Esophagus muscularis mucosa (tissue), 4 donors: ENCODE data around the gene ASXL1. TPM values are rescaled to one million over a fixed set of nuclear protein-coding genes. Genes with fewer than 3 reads are reported as not detected.

Experiments
- DNase-seq: peaks from one replicate; pipeline ENCODE4 v3.0.0-alpha.2; 2017; ENCODE audit errors: extremely low spot score
- H3K27ac ChIP-seq, 4 donors: fragments of 200-600 bp; sonication (generic); replicated peaks in 1 of 4; 1 replicate in 3 of 4; 2 replicates in 1 of 4; pipeline ENCODE4 v1.5.1; 2016 to 2019; ENCODE audit warnings: mild to moderate bottlenecking in 1 of 4
- H3K27me3 ChIP-seq, 4 donors: fragments of 200-600 bp; sonication (generic); one replicate each; pipeline versions ENCODE4 v1.5.1 to v1.6.0; 2016 to 2019
- H3K36me3 ChIP-seq, 4 donors: fragments of 200-600 bp; sonication (generic); one replicate each; pipeline ENCODE4 v1.5.1; 2016 to 2019
- H3K4me1 ChIP-seq, 4 donors: fragments of 200-600 bp; sonication (generic); one replicate each; pipeline ENCODE4 v1.5.1; 2016 to 2019
- H3K4me3 ChIP-seq, 4 donors: fragments of 200-600 bp; sonication (generic); 1 replicate in 2 of 4; 2 replicates in 2 of 4; pipeline ENCODE4 v1.5.1; 2016 to 2019; ENCODE audit warnings: mild to moderate bottlenecking in 4 of 4, moderate library complexity in 1 of 4
- H3K9me3 ChIP-seq, 4 donors: fragments of 200-600 bp; sonication (generic); 1 replicate in 3 of 4; 2 replicates in 1 of 4; pipeline ENCODE4 v1.5.1; 2016 to 2019
- EP300 ChIP-seq: sonication (generic); formaldehyde crosslinking; IDR thresholded peaks from one replicate; pipeline ENCODE4 v1.6.1; 2017; ENCODE audit warnings: antibody characterized with exemption
- POLR2A ChIP-seq: fragments of 450-650 bp; IDR thresholded peaks from one replicate; pipeline ENCODE4 v1.6.1; 2017; ENCODE audit warnings: antibody characterized with exemption, moderate library complexity, mild to moderate bottlenecking, low read depth
- POLR2AphosphoS5 ChIP-seq, 2 donors: sonication (generic); formaldehyde crosslinking; IDR thresholded peaks; one replicate each; pipeline ENCODE4 v1.6.1; 2017; ENCODE audit warnings: antibody characterized with exemption in 2 of 2
- WGBS: methylation state at CpG from one replicate; pipeline ENCODE4 v1.1.5; 2018; 5-methylcytosine and 5-hydroxymethylcytosine counted together
- intact Hi-C: fragments of 100-400 bp; cut with DNase I; formaldehyde crosslinking; loops from one replicate; pipeline ENCODE4 v1.15.1; 2023
- total RNA-seq, 4 donors: library from RNA; depleted of rRNA; stranded (reverse); fragments of >200 nt; gene quantifications; one replicate each; pipeline versions ENCODE4 v1.1.0 to v1.2.1, GENCODE V29; 2016
- TF ChIP-seq, protein P1 (sequence below), 3 experiments: fragments of 200-600 bp in 2 of 3; fragments of 450-650 bp in 1 of 3; sonication (generic) in 2 of 3; IDR thresholded peaks; one replicate each; pipeline ENCODE4 v1.5.1; 2017 to 2019; ENCODE audit warnings: antibody characterized with exemption in 3 of 3, mild to moderate bottlenecking in 2 of 3, moderate library complexity in 1 of 3

The ASXL1 gene
- total RNA-seq, 4 donors from 2014 or later: 56.5 to 66.7 (median 61.8) TPM

DNA sequence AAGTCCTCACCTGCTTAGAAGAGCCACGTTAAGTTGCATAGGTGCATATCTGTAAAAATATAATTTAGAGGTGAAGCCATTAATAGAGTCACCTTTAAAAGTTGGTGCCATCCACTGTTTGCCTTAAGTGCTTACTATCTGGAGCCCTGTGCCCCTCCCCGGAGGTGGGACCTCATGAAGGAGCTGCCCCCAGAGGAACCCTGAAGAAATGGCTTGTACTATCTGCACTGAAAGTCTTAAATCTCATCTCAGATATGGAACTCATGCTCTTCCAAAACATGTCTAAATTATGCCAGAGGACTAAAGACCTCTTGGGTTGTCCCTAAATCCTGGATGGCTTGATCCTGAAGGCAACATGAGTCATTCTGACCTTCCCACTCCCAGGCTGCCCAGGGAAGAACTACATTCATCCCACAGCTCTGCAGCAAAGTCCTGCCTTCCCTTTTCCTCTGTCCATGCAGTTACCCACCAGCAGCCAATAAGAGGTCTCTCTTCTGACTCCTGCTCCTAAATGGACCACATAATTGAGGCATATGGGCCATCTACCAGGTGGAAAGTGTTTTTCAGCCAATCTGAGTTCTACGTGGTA is 85.3 kb downstream of the ASXL1 start:
- 89% methylated on average over 3 of the region's 3 CpGs for WGBS
- Histone ChIP-seq H3K27me3 (no peaks in the 10 kb centered on the region), H3K36me3 (peaks cover 3 to 75% (median 55%) of the 10 kb centered on the region in 4 donors), H3K4me3 (no peak overlapping the region), H3K4me1 (peaks cover 13 to 36% (median 24%) of the 10 kb centered on the region in 4 donors), H3K9me3 (no peaks in the 10 kb centered on the region), H3K27ac (no peak overlapping the region)
- TF ChIP-seq EP300 (no peak), POLR2A (no peak), POLR2AphosphoS5 (IDR thresholded peaks at IDR 0.05) (no peak)
- TF ChIP-seq, protein P1, sequence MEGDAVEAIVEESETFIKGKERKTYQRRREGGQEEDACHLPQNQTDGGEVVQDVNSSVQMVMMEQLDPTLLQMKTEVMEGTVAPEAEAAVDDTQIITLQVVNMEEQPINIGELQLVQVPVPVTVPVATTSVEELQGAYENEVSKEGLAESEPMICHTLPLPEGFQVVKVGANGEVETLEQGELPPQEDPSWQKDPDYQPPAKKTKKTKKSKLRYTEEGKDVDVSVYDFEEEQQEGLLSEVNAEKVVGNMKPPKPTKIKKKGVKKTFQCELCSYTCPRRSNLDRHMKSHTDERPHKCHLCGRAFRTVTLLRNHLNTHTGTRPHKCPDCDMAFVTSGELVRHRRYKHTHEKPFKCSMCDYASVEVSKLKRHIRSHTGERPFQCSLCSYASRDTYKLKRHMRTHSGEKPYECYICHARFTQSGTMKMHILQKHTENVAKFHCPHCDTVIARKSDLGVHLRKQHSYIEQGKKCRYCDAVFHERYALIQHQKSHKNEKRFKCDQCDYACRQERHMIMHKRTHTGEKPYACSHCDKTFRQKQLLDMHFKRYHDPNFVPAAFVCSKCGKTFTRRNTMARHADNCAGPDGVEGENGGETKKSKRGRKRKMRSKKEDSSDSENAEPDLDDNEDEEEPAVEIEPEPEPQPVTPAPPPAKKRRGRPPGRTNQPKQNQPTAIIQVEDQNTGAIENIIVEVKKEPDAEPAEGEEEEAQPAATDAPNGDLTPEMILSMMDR (IDR thresholded peaks at IDR 0.05): no peak
- DNase-seq: no peak
- intact Hi-C loops: no loop called here

DNA sequence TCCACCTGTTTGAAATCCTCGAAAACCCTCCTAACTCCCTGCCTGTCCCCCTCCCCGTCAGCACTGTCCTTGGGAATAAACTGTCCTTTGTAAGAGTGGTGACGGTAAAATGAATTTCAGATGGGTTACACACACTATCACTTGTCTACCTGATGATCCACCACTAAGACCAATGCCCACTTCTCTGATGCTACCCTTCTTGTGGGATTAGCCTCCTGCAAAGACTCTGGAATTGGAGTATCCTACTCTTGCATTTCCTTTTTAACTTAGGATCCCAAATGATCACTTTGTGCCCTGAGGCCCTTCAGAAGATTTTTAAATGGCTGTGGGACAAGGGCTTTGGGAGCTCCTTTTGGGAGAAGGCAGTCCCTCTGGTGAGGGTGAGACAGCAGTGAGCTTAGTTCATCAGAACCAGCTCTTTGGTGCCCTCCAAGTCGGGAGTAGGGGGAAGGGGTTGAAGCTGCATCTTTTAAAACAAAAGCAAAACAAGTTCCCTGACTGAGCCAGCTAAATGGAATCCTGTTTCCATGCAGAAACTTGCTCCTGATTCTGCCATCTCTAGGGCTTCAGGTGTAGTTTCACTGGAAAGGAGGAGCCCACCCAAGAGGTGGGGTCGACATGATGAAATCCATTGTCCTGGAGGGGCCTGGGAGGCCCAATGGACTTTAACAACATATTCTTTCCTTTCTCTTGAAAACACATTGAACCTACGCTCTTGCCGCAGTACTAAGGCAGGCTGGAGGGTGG is 86.5 kb downstream of the ASXL1 start:
- Histone ChIP-seq H3K4me3 (no peak overlapping the region), H3K9me3 (no peaks in the 10 kb centered on the region), H3K27ac (no peak overlapping the region), H3K4me1 (peaks cover 13 to 48% (median 36%) of the 10 kb centered on the region in 4 donors), H3K36me3 (peaks cover 0 to 74% (median 50%) of the 10 kb centered on the region in 4 donors), H3K27me3 (no peaks in the 10 kb centered on the region)
- DNase-seq: no peak
- TF ChIP-seq, protein P1 (IDR thresholded peaks at IDR 0.05): no peak
- intact Hi-C loops: no loop called here
- 87% methylated on average over 7 of the region's 7 CpGs for WGBS

DNA sequence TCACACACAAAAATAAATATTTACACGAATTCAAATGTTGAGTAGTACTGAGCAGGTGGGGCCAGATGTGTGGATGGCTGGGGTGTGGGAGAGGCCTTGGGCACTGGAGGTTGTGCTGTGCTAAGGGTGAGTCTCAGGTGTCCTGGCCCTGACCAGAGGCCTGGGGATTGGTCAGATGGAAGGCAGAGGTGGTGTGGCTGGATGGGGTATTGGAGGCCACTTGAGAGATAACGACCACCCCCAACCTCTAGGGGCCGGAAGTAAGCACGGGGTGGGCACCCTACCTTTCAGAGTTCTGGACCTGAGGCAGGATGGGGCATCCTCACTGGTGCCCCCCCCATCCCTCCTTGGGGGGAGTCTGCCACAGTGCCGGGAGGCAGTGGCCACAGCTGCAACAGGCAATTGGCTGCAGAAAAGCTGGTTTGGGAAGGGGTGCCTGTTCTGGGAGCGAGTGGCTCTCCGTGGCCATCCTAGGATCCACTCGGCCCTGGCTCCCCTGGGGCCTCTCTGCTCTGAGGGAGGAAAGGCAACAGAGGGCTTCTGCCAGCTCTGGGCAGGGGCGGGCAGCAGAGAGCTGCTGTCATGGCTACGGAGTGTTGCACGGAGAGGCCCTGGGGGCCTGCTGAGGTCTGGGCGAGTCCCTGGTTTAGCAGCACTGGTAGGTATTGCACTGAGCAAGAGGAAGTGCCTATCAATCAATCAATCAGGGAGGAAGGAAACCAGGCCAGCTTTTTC is 87.6 kb downstream of the ASXL1 start:
- no peak overlapping the region for H3K27ac ChIP-seq
- H3K9me3 ChIP-seq: no peaks in the 10 kb centered on the region
- DNase-seq: no peak
- H3K27me3 ChIP-seq: no peaks in the 10 kb centered on the region
- intact Hi-C loops: no loop called here
- TF ChIP-seq EP300 (no peak), POLR2A (no peak), POLR2AphosphoS5 (IDR thresholded peaks at IDR 0.05) (no peak)
- TF ChIP-seq, protein P1 (IDR thresholded peaks at IDR 0.05): no peak
- peaks cover 0 to 75% (median 51%) of the 10 kb centered on the region in 4 donors for H3K36me3 ChIP-seq
- 74% methylated on average over 4 of the region's 12 CpGs for WGBS
- H3K4me1 ChIP-seq: peaks cover 13 to 58% (median 47%) of the 10 kb centered on the region in 4 donors
- H3K4me3 ChIP-seq: no peak overlapping the region

DNA sequence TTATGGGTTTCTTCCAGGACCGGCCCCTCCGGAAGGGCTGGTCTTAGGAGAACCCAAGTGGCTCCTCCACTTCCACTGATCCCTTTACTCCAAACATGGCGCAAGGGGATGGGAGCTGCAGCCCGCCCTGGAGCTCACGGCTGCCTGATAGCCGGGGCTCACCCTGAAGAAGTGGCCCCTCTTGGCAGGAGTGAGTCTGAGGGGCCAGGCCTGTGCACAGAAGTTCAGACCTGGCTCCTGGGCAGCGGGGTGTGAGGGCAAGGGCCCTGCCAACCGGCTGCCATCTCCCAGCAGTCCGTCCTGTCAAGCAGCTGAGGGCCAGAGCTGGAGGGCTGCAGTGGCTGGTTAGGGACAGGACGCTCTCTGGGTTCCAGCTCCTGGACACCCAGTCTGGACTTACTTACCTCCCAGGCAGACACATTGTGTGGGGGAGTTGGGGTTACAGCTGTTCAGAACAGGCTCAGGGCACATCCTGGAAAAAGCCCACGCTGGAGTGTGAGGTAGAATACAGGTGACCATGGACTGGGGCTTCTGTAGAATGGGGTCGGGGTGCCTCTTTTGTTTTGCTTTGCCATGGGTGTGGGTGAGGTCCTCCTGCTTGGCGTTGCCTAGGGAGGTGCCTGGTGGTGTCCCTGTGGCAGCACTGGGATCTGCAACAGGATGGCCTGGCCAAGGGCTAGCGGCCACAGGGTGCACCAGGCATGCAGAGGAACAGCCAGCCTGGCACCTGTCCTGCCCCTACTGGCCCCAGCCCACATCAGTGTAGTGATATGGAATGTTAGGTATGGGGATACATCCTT is 88.4 kb downstream of the ASXL1 start:
- Histone ChIP-seq H3K36me3 (peaks cover 0 to 75% (median 51%) of the 10 kb centered on the region in 4 donors), H3K4me1 (peaks cover 17 to 66% (median 51%) of the 10 kb centered on the region in 4 donors), H3K9me3 (no peaks in the 10 kb centered on the region), H3K4me3 (no peak overlapping the region), H3K27me3 (no peaks in the 10 kb centered on the region), H3K27ac (no peak overlapping the region)
- 75% methylated on average over 9 of the region's 14 CpGs for WGBS
- intact Hi-C loops: no loop called here
- no peak for DNase-seq
- TF ChIP-seq, protein P1 (IDR thresholded peaks at IDR 0.05): no peak
- TF ChIP-seq EP300: no peak
- no peak for TF ChIP-seq POLR2A
- no peak for TF ChIP-seq POLR2AphosphoS5 (IDR thresholded peaks at IDR 0.05)
